GM12874 (cell line): ENCODE results near the gene TRIM60.

Experiments
- TF ChIP-seq, protein P1 (sequence below): IDR thresholded peaks from 2 replicates; pipeline ENCODE4 v1.5.1; 2011; ENCODE audit warnings: low read depth, mild to moderate bottlenecking, control low read depth, low read length, moderate library complexity; ENCODE audit not compliant: insufficient read depth

TRIM60 gene

DNA sequence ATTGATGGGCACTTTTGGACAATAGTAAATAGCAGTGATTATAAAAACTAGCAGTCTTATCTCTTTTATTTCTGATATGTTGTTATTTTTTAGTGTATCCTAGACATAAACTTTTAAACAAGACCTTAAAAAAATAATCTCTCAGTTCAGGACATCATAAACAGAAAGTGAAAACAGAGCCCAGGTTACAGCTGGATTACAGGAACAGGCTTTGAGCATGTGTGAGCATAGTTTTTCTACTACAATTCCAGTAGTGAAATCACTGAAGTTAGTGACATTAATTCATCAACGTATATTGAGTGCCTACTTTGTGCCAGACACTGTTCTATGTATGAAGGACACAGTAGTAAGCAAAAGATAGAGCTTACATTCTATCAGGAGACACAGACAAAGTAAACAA, 38.8 kb downstream of the TRIM60 start:
- TF ChIP-seq, protein P1, sequence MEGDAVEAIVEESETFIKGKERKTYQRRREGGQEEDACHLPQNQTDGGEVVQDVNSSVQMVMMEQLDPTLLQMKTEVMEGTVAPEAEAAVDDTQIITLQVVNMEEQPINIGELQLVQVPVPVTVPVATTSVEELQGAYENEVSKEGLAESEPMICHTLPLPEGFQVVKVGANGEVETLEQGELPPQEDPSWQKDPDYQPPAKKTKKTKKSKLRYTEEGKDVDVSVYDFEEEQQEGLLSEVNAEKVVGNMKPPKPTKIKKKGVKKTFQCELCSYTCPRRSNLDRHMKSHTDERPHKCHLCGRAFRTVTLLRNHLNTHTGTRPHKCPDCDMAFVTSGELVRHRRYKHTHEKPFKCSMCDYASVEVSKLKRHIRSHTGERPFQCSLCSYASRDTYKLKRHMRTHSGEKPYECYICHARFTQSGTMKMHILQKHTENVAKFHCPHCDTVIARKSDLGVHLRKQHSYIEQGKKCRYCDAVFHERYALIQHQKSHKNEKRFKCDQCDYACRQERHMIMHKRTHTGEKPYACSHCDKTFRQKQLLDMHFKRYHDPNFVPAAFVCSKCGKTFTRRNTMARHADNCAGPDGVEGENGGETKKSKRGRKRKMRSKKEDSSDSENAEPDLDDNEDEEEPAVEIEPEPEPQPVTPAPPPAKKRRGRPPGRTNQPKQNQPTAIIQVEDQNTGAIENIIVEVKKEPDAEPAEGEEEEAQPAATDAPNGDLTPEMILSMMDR, result no peak

GRCh38 chr4:165077034-165077578, 45.3 kb downstream of the TRIM60 start:
- TF ChIP-seq, protein P1, result no peak

DNA sequence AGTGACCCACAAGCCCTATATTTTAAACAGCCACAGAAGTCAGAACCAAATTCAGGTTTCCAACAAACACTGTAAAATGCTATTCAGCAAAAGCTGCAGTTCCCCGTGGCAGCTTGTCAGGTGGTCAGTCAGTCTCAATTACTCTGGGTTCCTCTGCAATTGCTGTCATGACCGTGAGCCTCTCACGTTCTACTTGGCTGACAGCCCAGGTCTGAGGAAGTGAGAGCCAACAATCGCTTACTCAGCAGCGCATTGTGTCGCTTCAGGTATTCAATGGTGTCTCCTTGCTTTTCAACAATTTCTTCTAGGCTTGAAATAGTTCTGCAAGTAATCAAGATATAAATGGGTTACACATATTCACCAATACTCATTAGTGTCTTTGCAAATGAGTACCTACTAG, 47.7 kb downstream of the TRIM60 start:
- TF ChIP-seq, protein P1, result no peak

- TF ChIP-seq, protein P1, result no peak
Measured at GRCh38 chr4:165085946-165086345, 54.1 kb downstream of the TRIM60 start.

DNA sequence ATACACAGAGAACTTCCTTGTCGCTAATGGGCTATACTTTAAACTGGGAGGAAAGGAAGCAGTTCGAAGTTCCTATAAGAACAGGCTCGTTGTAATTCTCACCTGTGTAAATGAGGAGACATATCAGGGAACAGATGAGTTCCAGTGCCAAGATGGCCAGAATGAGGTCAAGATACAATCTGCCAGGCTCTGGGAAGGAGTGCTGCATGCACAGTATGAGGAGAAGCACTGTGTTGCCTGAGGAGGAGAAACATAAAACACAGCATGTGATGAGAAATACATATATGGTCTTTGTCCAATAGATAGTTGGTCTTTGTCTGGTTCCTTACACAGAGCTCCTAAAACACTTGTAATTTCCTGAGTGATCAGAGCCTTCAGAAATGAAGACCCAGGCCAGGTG, 56.6 kb downstream of the TRIM60 start:
- TF ChIP-seq, protein P1, result no peak
